ENCODE results near the gene RAB4B.

- TF ChIP-seq POLR2A (IDR thresholded peaks at IDR 0.05) (no peak), EP300 (IDR thresholded peaks at IDR 0.05) (no peak)
Measured at GRCh38 chr19:40780582-40780981, 2.5 kb downstream of the RAB4B start.
